ENCODE data around the gene CLEC2B.

The CLEC2B gene

GRCh38 chr12:9809338-9809737 is 59.8 kb downstream of the CLEC2B start:
- DNase-seq (ENCODE audit: low read depth in 2 of 2) = no peak

- DNase-seq (ENCODE audit: low read depth in 2 of 2) = no peak
Measured at GRCh38 chr12:9808504-9808903, 60.6 kb downstream of the CLEC2B start.

GRCh38 chr12:9806714-9807113 is 62.4 kb downstream of the CLEC2B start:
- DNase-seq (ENCODE audit: low read depth in 2 of 2) = no peak

- DNase-seq (ENCODE audit: low read depth in 2 of 2) = no peak
Measured at GRCh38 chr12:9805883-9806282, 63.3 kb downstream of the CLEC2B start.

All from stimulated activated CD4-positive, alpha-beta T cell treated with anti-CD3 and anti-CD28 coated beads, Interleukin-15, amount 100 ng/mL, for 48 hours (primary cell).